GM19193 (cell line): ENCODE data around the gene YPEL5.

Experiments
- POLR2A ChIP-seq: IDR thresholded peaks from 4 replicates; pipeline ENCODE4 v1.6.1; 2011; ENCODE audit not compliant: insufficient read depth, insufficient read length; ENCODE audit errors: extremely low read depth

The YPEL5 gene

DNA sequence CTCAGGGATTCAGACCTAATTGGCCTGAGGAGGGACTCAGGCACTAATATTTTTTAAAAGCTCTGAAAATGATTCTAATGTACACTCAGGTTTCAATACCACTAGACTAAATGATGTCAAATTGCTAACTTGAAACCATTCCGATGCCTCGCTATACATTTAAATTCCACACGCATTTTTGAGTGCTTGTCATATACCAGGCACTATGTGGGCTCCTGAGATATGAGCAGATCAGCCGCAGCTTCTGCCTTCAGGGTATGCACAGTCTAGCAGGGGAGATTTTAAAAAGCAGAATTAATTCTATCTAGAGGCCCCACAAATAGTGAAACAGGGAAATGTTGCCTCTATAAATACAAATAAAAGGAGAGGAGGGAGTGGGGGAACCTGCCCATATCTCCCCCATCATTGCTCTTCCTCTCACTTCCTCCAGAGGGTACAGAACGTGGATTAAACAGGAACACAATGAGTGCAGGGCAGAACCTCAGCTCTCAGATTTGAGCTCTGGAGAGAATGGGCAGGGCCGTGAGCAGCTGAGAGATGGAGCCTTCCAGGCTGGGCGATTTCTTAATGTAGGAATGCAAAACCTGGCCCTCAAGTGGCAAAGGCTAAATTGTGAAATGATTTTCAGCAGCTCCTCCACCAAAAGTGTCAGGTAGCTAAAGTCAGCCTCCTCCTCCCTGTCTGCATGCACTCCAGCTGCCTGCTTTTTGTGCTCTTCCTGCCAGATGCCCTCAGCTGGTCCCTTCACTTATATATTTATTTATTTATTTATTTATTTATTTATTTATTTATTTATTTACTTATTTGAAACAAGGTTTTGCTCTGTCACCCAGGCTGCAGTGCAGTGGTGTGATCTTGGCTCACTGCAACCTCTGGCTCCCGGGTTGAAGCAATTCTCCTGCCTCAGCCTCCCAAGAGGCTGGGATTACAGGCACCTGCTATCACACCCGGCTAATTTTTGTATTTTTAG, 59.9 kb downstream of the YPEL5 start:
- TF ChIP-seq POLR2A: no peak

DNA sequence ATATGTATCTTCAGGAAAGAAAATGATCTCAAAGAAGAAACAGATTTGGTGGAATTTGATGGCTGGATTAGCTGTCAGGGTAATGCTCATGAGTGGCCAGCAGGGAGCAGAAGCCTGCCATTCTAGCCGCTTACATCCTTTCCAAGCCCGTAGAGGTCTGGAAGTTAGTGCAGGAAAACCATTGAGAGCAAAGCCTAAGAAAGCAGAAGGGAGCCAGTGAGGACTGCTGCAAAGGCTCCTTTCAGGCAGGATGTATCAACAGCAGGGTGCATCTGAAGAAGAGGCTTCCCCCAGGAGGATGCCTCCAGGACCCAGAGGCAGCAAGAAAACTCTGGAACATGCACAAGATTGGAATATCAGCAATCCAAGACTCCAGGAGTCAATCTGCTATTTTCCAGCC, 61.6 kb downstream of the YPEL5 start:
- TF ChIP-seq POLR2A: no peak

DNA sequence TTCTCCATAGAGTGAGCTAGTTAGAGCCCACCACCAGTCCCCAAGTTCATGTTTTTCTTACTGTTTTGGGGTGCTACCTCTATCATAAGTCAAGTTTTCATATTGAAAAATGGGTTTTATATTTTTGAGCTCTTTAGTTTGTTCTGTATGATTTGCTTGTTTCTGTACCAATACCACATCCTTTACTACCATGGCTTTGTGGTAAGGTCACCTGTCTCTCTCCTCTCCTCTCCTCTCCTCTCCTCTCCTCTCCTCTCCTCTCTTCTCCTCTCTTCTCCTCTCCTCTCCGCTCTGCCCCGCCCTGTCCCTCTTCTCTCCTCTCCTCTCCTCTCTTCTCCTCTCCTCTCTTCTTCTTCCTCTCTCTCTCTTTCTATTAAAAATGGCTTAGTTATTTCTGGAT, 62.4 kb downstream of the YPEL5 start:
- no peak for TF ChIP-seq POLR2A
